HG02571 (cell line): Measurements from ENCODE around the gene PRSS53.
"Not testable (repeated sequence)": the region's sequence is repeated elsewhere in the genome, so short reads cannot be mapped to it uniquely, and the experiment has no call there.

Experiments
- ATAC-seq: cut with Tn5 transposase; IDR thresholded peaks from one replicate; pipeline ENCODE4 v1.9.1; 2021; ENCODE audit warnings: mild to moderate bottlenecking, moderate library complexity; ENCODE audit not compliant: unreplicated experiment

PRSS53 gene

GRCh38 chr16:31088459-31089183, at the start of gene PRSS53:
Gene PRSS53, minus strand, starts transcription at chr16:31088943. Its CDS starts 134 bp downstream, at chr16:31088809.
- no peak for ATAC-seq

- ATAC-seq, result not testable (repeated sequence)
Observed at GRCh38 chr16:31136822-31137499, 48.2 kb upstream of the PRSS53 start.

GRCh38 chr16:31136287-31136662, 47.5 kb upstream of the PRSS53 start:
- ATAC-seq, result no peak

- no peak for ATAC-seq
Observed at GRCh38 chr16:31135535-31136286, 47.0 kb upstream of the PRSS53 start, which contains the start of gene PRSS8. Gene PRSS8, minus strand, starts transcription at chr16:31135727. Its CDS starts 229 bp downstream, at chr16:31135498.

GRCh38 chr16:31134625-31135534, 46.1 kb upstream of the PRSS53 start:
- ATAC-seq, result no peak

GRCh38 chr16:31134091-31134571, 45.4 kb upstream of the PRSS53 start:
- no peak for ATAC-seq

- no peak for ATAC-seq
Observed at GRCh38 chr16:31133046-31133501, 44.3 kb upstream of the PRSS53 start.

- no peak for ATAC-seq
Observed at GRCh38 chr16:31132303-31132979, 43.7 kb upstream of the PRSS53 start.

GRCh38 chr16:31131841-31132271, 43.1 kb upstream of the PRSS53 start:
- ATAC-seq, result no peak

GRCh38 chr16:31131416-31131815, 42.7 kb upstream of the PRSS53 start:
- ATAC-seq, result no peak

GRCh38 chr16:31130899-31131298, 42.2 kb upstream of the PRSS53 start:
- ATAC-seq, result no peak

- no peak for ATAC-seq
Observed at GRCh38 chr16:31130336-31130891, 41.7 kb upstream of the PRSS53 start.

- no peak for ATAC-seq
Observed at GRCh38 chr16:31129568-31130335, 41.0 kb upstream of the PRSS53 start.

- ATAC-seq, result no peak
Observed at GRCh38 chr16:31128711-31129567, 40.2 kb upstream of the PRSS53 start.

- no peak for ATAC-seq
Observed at GRCh38 chr16:31127182-31127581, 38.4 kb upstream of the PRSS53 start.

- ATAC-seq, result no peak
Observed at GRCh38 chr16:31125844-31126243, 37.1 kb upstream of the PRSS53 start.

- no peak for ATAC-seq
Observed at GRCh38 chr16:31120129-31120528, 31.4 kb upstream of the PRSS53 start.
